A549 (cell line): ENCODE measurements around the gene PIWIL4. TPM values are rescaled to one million over a fixed set of nuclear protein-coding genes. Genes with fewer than 3 reads are reported as not detected.

Experiments
- ATAC-seq, 2 experiments: fragments of 200-7000 bp in 1 of 2; fragments of >200 bp in 1 of 2; cut with Nextera tagmentation in 1 of 2; cut with Tn5 transposase in 1 of 2; 3 replicates each; pipeline versions ENCODE4 v1.8.0 to v1.9.1; 2018 to 2020; ENCODE audit warnings: mild to moderate bottlenecking in 1 of 2, moderate library complexity in 1 of 2
- CTCF ChIA-PET: fragments of 300-600 bp; sonication (Branson Sonifier 250); formaldehyde crosslinking; extraction: SDS; loops from one replicate; lab custom pipeline; 2021; ENCODE audit warnings: antibody characterized with exemption, inconsistent platforms; lab: Yijun Ruan, JAX
- POLR2A ChIA-PET: fragments of 350-600 bp; formaldehyde crosslinking; extraction: SDS; loops from one replicate; lab custom pipeline; 2021; ENCODE audit warnings: antibody characterized with exemption, inconsistent platforms; lab: Yijun Ruan, JAX
- DNase-seq, 2 experiments: peaks; one replicate each; pipeline versions ENCODE4 v3.0.0 to v3.0.0-alpha.2; 2011 to 2016; ENCODE audit warnings: low read depth in 1 of 2, low spot score in 1 of 2
- FAIRE-seq: peaks from 2 replicates; lab custom pipeline; 2011; peaks lifted over from hg19 to GRCh38; lab: Jason Lieb, UNC
- H3K27ac ChIP-seq, 2 experiments: fragments of >200 bp; sonication (Bioruptor Twin); formaldehyde crosslinking; 3 replicates each; pipeline ENCODE4 v1.5.1; 2016 to 2017
- H3K4me1 ChIP-seq: fragments of >200 bp; sonication (Bioruptor Twin); formaldehyde crosslinking; 3 replicates; pipeline ENCODE4 v1.6.1; 2016
- H3K4me2 ChIP-seq: fragments of >200 bp; sonication (Bioruptor Twin); formaldehyde crosslinking; 3 replicates; pipeline ENCODE4 v1.6.1; 2016
- H3K4me3 ChIP-seq: fragments of >200 bp; sonication (Bioruptor Twin); formaldehyde crosslinking; 3 replicates; pipeline ENCODE4 v1.5.1; 2016
- H3K9me3 ChIP-seq: fragments of >200 bp; sonication (Bioruptor Twin); formaldehyde crosslinking; 3 replicates; pipeline ENCODE4 v1.6.1; 2016
- BCL3 ChIP-seq: fragments of >200 bp; sonication (Bioruptor Twin); formaldehyde crosslinking; IDR thresholded peaks from 3 replicates; pipeline ENCODE4 v1.6.1; 2016
- CBX8 ChIP-seq: fragments of 200-600 bp; sonication (generic); IDR thresholded peaks from 2 replicates; pipeline ENCODE4 v1.6.1; 2016
- EHMT2 ChIP-seq: fragments of 200-600 bp; sonication (generic); IDR thresholded peaks from 2 replicates; pipeline ENCODE4 v1.6.1; 2016; ENCODE audit warnings: antibody characterized with exemption, low read depth, mild to moderate bottlenecking, moderate library complexity
- ELK1 ChIP-seq: fragments of 150-350 bp; IDR thresholded peaks from 2 replicates; pipeline ENCODE4 v1.6.1; 2014; ENCODE audit warnings: low read depth, mild to moderate bottlenecking, low read length
- EP300 ChIP-seq, 2 experiments: fragments of >200 bp; sonication (Bioruptor Twin); formaldehyde crosslinking; IDR thresholded peaks; 2 replicates in 1 of 2; 3 replicates in 1 of 2; pipeline ENCODE4 v1.6.1; 2016 to 2017
- HEYL ChIP-seq: fragments of 250-450 bp; sonication (Bioruptor Pico); IDR thresholded peaks from 2 replicates; pipeline ENCODE4 v1.8.0; 2021; ENCODE audit warnings: mild to moderate bottlenecking, moderate library complexity
- HOXB5 ChIP-seq: fragments of 250-450 bp; sonication (Bioruptor Pico); IDR thresholded peaks from 2 replicates; pipeline ENCODE4 v1.5.0; 2020; ENCODE audit warnings: mild to moderate bottlenecking, moderate library complexity
- JUNB ChIP-seq: fragments of >200 bp; sonication (Bioruptor Twin); formaldehyde crosslinking; IDR thresholded peaks from 2 replicates; pipeline ENCODE4 v1.6.1; 2016
- MAFK ChIP-seq: fragments of 450-650 bp; IDR thresholded peaks from 2 replicates; pipeline ENCODE4 v1.6.1; 2014; ENCODE audit not compliant: partially characterized antibody
- MAX ChIP-seq: IDR thresholded peaks from 2 replicates; pipeline ENCODE4 v1.6.1; 2012
- NPAS2 ChIP-seq: fragments of 250-450 bp; sonication (Bioruptor Pico); IDR thresholded peaks from 2 replicates; pipeline ENCODE4 v1.8.0; 2022; ENCODE audit warnings: mild to moderate bottlenecking, moderate library complexity, borderline replicate concordance
- PBX3 ChIP-seq: IDR thresholded peaks from 2 replicates; pipeline ENCODE4 v1.6.1; 2012
- RCOR1 ChIP-seq: fragments of 150-350 bp; IDR thresholded peaks from 2 replicates; pipeline ENCODE4 v1.6.1; 2014; ENCODE audit warnings: antibody characterized with exemption, low read length, low read depth
- RNF2 ChIP-seq: fragments of 200-600 bp; sonication (generic); IDR thresholded peaks from 2 replicates; pipeline ENCODE4 v1.6.1; 2016; ENCODE audit warnings: low read depth, mild to moderate bottlenecking, antibody characterized with exemption, moderate library complexity, borderline replicate concordance
- SREBF2 ChIP-seq: fragments of 450-650 bp; IDR thresholded peaks from 2 replicates; pipeline ENCODE4 v1.6.1; 2014; ENCODE audit warnings: mild to moderate bottlenecking, moderate library complexity
- TFCP2L1 ChIP-seq: fragments of 250-450 bp; sonication (Bioruptor Pico); IDR thresholded peaks from 2 replicates; pipeline ENCODE4 v1.5.0; 2021; ENCODE audit warnings: mild to moderate bottlenecking
- USF2 ChIP-seq: fragments of 450-650 bp; IDR thresholded peaks from 2 replicates; pipeline ENCODE4 v1.6.1; 2014; ENCODE audit warnings: antibody characterized with exemption
- ZC3H11A ChIP-seq: fragments of 450-650 bp; IDR thresholded peaks from 2 replicates; pipeline ENCODE4 v1.6.1; 2014; ENCODE audit warnings: antibody characterized with exemption, mild to moderate bottlenecking
- ZFP36 ChIP-seq: fragments of 450-650 bp; IDR thresholded peaks from 2 replicates; pipeline ENCODE4 v1.6.1; 2014; ENCODE audit warnings: borderline replicate concordance; ENCODE audit not compliant: partially characterized antibody
- WGBS: methylation state at CpG from one replicate; pipeline ENCODE4 v1.1.6; 2017; ENCODE audit errors: missing lambda C conversion rate; 5-methylcytosine and 5-hydroxymethylcytosine counted together
- polyA plus RNA-seq, 4 experiments: library from polyadenylated mRNA; depleted of rRNA in 3 of 4; stranded (reverse); fragments of >200 nt; fragmentation: RNase III in 1 of 4; extraction: RNeasy Plus Mini Kit Qiagen cat#74134 plus additional on column Dnase treatment in 1 of 4; gene quantifications; 2 replicates in 3 of 4; 3 replicates in 1 of 4; pipeline ENCODE4 v1.2.3, GENCODE V29; 2011 to 2017

Gene PIWIL4
- polyA plus RNA-seq, 2 of the 4 experiments (the other 2 are of a cell fraction): 0.28 to 0.35 TPM

- TF ChIP-seq ELK1 (no peak), CBX8 (no peak), RCOR1 (no peak), SREBF2 (no peak), ZC3H11A (no peak), NPAS2 (no peak), JUNB (no peak), HOXB5 (CRISPR knock-in tag) (no peak), HEYL (CRISPR knock-in tag) (no peak), TFCP2L1 (CRISPR knock-in tag) (no peak), MAX (no peak), RNF2 (no peak)
- ChIA-PET POLR2A (no interaction called here), CTCF (no interaction called here)
- H3K4me2 ChIP-seq: no peak overlapping the region
- H3K27ac ChIP-seq: no peak overlapping the region
- H3K4me3 ChIP-seq: no peak overlapping the region
- WGBS: 80% methylated on average over 2 of the region's 2 CpGs
- FAIRE-seq (no peak), DNase-seq (peak in 1 of 2 experiments; percentile 8), ATAC-seq (no peak; a peak in 1 of 6 replicates)
- no peaks in the 10 kb centered on the region for H3K4me1 ChIP-seq
- H3K9me3 ChIP-seq: no peaks in the 10 kb centered on the region
These were observed 67.9 kb downstream of the PIWIL4 start for GRCh38 chr11:94635072-94635471.

GRCh38 chr11:94636388-94636949 lies 69.3 kb downstream of the PIWIL4 start:
- POLR2A ChIA-PET: no interaction called here
- H3K27ac ChIP-seq: no peak overlapping the region
- no peak overlapping the region for H3K4me2 ChIP-seq
- TF ChIP-seq BCL3 (no peak), HOXB5 (CRISPR knock-in tag) (no peak), USF2 (no peak), EHMT2 (no peak), ELK1 (no peak), MAFK (no peak), PBX3 (no peak), ZFP36 (no peak), EP300 (IDR thresholded peaks at IDR 0.05) (no peak)
- DNase-seq (no peak), FAIRE-seq (no peak), ATAC-seq (no peak)
- H3K4me1 ChIP-seq: no peaks in the 10 kb centered on the region
- CTCF ChIA-PET: no interaction called here
- no peak overlapping the region for H3K4me3 ChIP-seq
- no peaks in the 10 kb centered on the region for H3K9me3 ChIP-seq
- 64% methylated on average over 2 of the region's 2 CpGs for WGBS
